Fibroblast of pulmonary artery (primary cell): ENCODE results near the gene TANGO2.

ENCODE experiments used
- DNase-seq: peaks from one replicate; pipeline ENCODE4 v3.0.0-alpha.2; 2010; ENCODE audit warnings: low read depth
- H3K4me3 ChIP-seq: replicated peaks from 2 replicates; pipeline ENCODE4 v1.5.1; 2011; ENCODE audit warnings: low read depth, mild to moderate bottlenecking, control low read depth, low read length, moderate library complexity
- CTCF ChIP-seq: IDR thresholded peaks from 2 replicates; pipeline ENCODE4 v1.5.1; 2011; ENCODE audit warnings: mild to moderate bottlenecking, control low read depth, low read length, inconsistent platforms; ENCODE audit errors: missing control alignments

Gene TANGO2

GRCh38 chr22:20085651-20086050 is 64.7 kb downstream of the TANGO2 start:
- H3K4me3 ChIP-seq = no peak overlapping the region
- no peak for DNase-seq
- no peak for TF ChIP-seq CTCF

- no peak for DNase-seq
- H3K4me3 ChIP-seq = no peak overlapping the region
- no peak for TF ChIP-seq CTCF
These were observed 65.2 kb downstream of the TANGO2 start for GRCh38 chr22:20086101-20086599.

GRCh38 chr22:20086763-20087162 is 65.9 kb downstream of the TANGO2 start:
- TF ChIP-seq CTCF = no peak
- no peak for DNase-seq
- no peak overlapping the region for H3K4me3 ChIP-seq

GRCh38 chr22:20087319-20088262 is 66.7 kb downstream of the TANGO2 start:
- DNase-seq = no peak
- TF ChIP-seq CTCF = no peak
- no peak overlapping the region for H3K4me3 ChIP-seq

- no peak for DNase-seq
- TF ChIP-seq CTCF = no peak
These were observed 67.3 kb downstream of the TANGO2 start for GRCh38 chr22:20088263-20088648.

GRCh38 chr22:20089226-20089976 is 68.5 kb downstream of the TANGO2 start:
- no peak overlapping the region for H3K4me3 ChIP-seq
- DNase-seq = no peak
- TF ChIP-seq CTCF = no peak

More at GRCh38 chr22:20088263-20088648, 67.3 kb downstream of the TANGO2 start:
- H3K4me3 ChIP-seq = no peak overlapping the region
